HG03135 (cell line): ENCODE results near the gene DECR2.
A peak's percentile ranks its signal among the peaks of the same experiment; 100 is the strongest.
"Not testable (repeated sequence)": the region's sequence is repeated elsewhere in the genome, so short reads cannot be mapped to it uniquely, and the experiment has no call there.

Experiments
- ATAC-seq: cut with Tn5 transposase; IDR thresholded peaks from one replicate; pipeline ENCODE4 v1.9.1; 2021; ENCODE audit warnings: mild to moderate bottlenecking, moderate library complexity; ENCODE audit not compliant: unreplicated experiment

Gene DECR2

DNA sequence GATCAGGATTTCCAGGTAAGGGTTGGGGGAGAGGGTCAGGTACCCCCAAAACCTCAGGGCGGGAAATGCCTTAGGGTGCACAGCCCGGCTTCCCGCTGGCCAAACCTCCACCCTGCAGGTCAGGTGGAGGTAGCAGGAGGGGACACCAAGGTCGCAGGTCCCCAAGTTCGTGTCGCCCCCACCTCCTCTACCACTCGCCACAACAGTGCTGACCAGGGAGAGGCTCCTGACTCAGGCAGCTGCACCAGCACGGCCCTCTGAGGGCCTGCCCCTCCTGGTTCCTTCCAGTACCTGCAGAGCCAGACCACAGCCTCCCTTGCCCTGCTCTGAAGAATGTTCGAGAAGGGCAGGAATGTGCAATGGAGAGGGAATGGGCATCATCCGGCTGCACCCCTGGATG, 35.2 kb upstream of the DECR2 start:
- no peak for ATAC-seq

GRCh38 chr16:367333-367903, 34.3 kb upstream of the DECR2 start:
- ATAC-seq: no peak

DNA sequence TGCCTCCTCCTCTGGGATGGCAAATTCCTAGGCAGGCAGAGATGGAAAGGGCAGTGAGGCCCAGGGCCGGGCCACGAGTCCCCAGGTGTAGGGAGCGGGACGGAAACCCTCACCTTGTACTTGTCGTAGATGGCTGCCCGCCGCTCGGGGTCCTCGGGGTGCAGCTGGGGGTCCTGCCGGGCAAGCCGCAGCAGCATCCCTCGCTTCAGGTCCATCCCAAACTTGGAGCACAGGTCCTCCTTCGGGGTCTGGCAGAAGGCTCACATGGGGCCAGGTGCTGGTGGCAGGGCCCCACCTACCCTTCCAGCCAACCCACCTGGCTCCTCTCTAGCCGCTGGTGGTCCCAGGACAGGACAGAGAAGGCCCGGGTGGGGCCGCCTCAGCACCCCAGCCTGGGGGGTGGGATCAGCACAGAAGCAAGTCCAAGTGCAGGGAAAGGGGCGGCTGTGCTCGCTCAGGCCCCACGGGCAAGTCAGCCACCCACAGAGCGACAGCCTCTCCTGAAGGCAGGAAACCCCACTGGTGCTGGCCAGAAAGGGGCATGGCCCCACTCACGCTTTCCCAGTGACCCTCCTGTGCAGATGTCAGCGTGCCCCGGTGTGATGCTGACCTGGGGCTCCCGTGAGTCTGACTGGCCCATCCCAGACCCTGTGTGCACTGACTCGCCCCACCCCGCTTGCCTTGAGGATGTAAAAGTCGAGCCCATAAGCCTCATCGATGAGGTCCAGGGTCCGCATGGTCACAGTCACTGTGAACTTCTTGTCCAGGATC, 33.1 kb upstream of the DECR2 start:
- no peak for ATAC-seq

DNA sequence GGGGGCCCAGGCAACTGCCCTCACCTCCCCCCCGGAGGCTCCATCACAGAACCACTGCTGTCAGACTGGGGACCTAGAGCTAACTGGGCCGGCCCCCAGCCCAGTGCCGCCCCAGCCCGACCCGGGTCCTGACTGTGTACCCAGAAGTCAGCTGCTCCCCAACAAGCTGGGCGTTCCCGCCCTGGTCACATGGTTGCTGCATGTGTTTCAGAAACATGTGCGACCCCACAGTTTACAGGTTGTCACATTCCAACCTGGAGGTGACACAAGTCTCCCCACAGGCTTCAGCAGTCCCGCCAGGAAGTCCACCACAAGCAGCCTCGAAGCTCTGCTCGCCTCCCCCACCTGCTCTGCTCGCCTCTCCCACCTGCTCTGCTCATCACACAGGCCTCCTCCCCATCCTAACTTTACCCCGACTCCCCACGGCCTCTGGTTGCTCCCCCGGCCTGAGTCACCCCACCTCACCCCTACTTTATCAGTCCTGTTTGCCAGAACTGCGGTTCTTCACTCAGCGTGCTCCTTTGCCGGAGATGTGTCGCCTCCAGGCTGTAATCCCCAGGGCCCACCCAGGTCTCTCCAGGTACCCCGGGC, 32.3 kb upstream of the DECR2 start:
- no peak for ATAC-seq

GRCh38 chr16:369866-370436, 31.7 kb upstream of the DECR2 start:
- ATAC-seq: no peak

GRCh38 chr16:370443-370842, 31.2 kb upstream of the DECR2 start, which contains the start of gene MRPL28:
Gene MRPL28, minus strand, starts transcription at chr16:370538. Its CDS starts 320 bp downstream, at chr16:370218.
- peak; percentile 76 for ATAC-seq

- ATAC-seq: no peak
Measured at GRCh38 chr16:370979-371514, 30.6 kb upstream of the DECR2 start.

GRCh38 chr16:371515-372301, 30.0 kb upstream of the DECR2 start:
- ATAC-seq: no peak

- ATAC-seq: no peak
Measured at GRCh38 chr16:372302-372983, 29.2 kb upstream of the DECR2 start.

DNA sequence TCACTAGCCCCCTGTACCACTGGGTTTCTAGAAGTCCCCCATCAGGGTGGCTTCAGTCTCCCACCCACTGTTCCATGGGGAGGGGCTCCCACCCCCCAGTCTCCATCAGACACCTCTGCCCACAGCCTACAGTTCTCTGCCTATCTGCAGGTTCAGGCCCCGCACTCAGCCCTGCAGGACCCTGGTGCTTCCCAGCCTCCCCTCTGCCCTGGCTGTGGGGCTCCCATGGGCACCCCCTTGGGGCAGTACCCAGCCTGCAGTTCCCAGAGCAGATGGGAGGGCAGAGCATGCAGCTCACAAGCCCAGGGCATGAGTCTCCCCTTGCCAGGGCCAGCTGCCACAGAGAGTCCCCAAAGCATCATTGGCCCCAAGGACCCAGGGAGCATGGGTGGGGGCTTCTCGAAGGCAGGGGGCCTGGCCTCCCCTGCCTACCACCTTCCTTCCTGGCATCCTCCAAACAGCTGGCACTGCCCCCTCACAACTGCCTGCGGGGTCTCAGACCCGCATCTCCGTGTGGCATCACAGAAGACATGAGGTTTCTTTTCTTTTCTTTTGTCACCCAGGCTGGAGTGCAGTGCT, 28.6 kb upstream of the DECR2 start:
- no peak for ATAC-seq

DNA sequence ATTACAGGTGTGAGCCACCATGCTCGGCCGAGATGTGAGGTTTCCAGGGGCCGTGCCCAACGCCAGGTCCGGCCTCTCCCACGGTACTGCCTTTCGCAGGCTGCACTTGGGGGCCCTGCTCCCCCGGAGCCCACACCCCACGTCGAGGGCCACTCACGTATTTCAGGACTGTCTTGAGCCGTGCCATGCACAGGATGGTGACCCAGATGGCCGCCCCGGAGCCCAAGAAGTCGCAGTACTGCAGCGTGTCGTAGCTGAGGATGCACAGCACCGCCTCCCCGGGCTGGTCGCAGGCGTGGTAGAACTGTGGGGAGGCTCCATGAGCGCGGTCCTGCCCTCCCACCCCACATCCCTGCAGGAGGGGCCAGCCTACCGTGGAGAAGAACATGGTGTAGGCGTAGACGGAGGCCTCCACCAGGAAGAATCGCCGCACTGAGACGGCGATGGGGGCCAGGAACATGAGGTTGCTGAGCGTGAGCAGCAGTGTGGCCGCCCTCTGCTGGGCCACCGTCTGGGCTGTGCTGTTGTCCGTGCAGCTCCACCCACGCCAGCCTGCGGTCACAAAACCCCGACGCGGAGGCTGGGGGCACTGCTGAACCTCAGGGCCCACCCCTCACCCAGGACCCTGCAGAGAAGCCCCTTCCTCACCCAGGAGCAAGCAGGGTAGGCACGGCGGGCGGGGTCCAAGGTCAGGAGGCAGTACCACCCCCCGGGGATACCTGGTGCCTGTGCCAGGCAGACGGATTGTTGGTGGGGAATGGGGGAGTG, 27.7 kb upstream of the DECR2 start:
- ATAC-seq: no peak

DNA sequence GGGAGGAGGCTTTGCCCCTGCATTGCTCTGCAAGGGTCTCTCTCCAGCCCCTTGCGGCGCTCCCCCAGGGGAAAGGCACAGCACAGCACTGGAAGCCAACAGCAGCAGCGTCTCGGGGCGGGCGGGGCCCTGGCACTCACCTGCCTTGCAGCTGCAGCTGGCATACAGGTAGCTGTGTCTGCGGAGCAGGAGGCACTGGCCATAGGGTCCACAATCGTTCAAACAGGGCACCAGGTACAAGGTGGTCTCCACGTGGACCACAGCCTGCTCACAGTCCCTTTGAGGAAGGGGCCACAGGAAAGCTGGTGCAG, 27.1 kb upstream of the DECR2 start:
- no peak for ATAC-seq

DNA sequence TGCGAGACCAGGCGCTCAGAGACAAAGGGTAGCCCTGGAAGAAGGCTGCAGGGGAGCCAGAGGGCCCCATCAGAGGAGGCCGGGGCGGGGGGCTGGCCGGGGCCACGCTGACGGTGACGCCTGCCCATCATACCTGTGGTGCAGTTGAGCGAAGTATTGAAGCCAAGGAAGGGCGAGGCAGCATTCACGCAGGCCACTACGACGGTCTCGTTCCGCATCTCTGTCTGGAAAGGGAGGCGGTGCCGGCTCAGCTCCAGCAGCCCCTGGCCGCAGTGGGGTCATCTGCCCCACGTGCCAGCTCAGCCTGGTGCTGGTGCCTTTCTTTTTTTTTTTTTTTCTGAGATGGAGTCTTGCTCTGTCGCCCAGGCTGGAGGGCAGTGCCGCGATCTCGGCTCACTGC, 26.5 kb upstream of the DECR2 start:
- ATAC-seq: no peak

- ATAC-seq: no peak
Measured at GRCh38 chr16:375927-376816, 25.5 kb upstream of the DECR2 start.

DNA sequence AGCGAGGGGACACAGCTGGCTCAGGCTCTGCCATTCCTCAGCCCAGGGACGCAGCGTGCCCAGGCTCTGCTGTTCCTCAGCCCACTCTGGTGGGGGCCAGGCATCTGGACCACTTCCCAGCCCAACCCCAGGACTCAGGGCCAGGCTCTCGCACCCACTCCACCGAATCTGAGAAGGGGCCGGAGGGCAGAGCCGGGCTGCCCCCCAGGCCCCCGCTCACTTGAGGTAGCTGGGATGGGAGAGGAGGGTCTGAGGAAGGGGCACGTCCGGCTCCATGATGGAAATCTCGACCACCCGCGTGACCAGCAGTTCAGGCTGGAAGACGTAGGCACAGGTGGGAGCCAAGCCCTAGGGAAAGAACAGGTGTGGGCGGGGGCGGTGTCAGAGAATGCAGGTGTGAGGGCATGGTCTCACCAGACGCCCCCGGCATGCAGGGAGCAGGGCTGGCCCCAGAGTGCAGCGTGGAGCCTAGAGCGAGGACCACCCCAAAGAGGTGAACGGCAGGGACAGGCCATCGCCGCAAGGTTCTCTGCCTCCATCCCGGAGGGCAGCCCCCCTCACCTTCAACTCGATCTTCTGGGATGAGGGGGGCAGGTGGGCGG, 24.8 kb upstream of the DECR2 start:
- ATAC-seq: no peak

- no peak for ATAC-seq
Measured at GRCh38 chr16:377419-377951, 24.2 kb upstream of the DECR2 start.

- ATAC-seq: not testable (repeated sequence)
Measured at GRCh38 chr16:378113-378820, 23.4 kb upstream of the DECR2 start.
